AG04449 (cell line): ENCODE measurements around the gene NDST3.

ENCODE experiments used
- CTCF ChIA-PET: fragments of 350-600 bp; formaldehyde crosslinking; extraction: SDS; loops from one replicate; lab custom pipeline; 2021; ENCODE audit warnings: antibody characterized with exemption; lab: Yijun Ruan, JAX
- POLR2A ChIA-PET: fragments of 400-600, 350-600 bp; formaldehyde crosslinking; extraction: SDS; loops from one replicate; lab custom pipeline; 2020; ENCODE audit warnings: antibody characterized with exemption, inconsistent platforms; lab: Yijun Ruan, JAX
- DNase-seq: peaks from one replicate; pipeline ENCODE4 v3.0.0-alpha.2; 2010; ENCODE audit warnings: low read depth, low spot score
- H3K4me3 ChIP-seq: 2 replicates; pipeline ENCODE4 v1.5.1; 2011; ENCODE audit warnings: low read depth, mild to moderate bottlenecking, control low read depth, low read length
- CTCF ChIP-seq: IDR thresholded peaks from one replicate; pipeline ENCODE4 v1.5.1; 2011; ENCODE audit warnings: mild to moderate bottlenecking, moderate library complexity, low read length, control low read depth, inconsistent platforms; ENCODE audit not compliant: insufficient read depth; ENCODE audit errors: missing control alignments

The NDST3 gene

GRCh38 chr4:118279920-118280432, 245.7 kb downstream of the NDST3 start:
- TF ChIP-seq CTCF, result no peak
- ChIA-PET POLR2A (interaction anchor here (1.0 kb wide), 1 partner anchor 9 kb away, joined by 3 read pairs; no protein-coding TSS in a partner anchor), CTCF (interaction anchor here (0.9 to 2.2 kb wide), 4 partner anchors 73 to 144 kb away, joined by 3 to 18 read pairs (median 12); partner anchors contain the start of gene PRSS12)
- DNase-seq, result no peak
- H3K4me3 ChIP-seq, result peak overlapping the region; percentile 89

- ChIA-PET POLR2A (interaction anchor here (1.5 to 2.4 kb wide), 2 partner anchors 73 to 137 kb away, joined by 4 to 12 read pairs; partner anchors contain the start of gene PRSS12), CTCF (interaction anchor here (1.1 to 2.2 kb wide), 4 partner anchors 12 to 143 kb away, joined by 3 to 18 read pairs (median 6); partner anchors contain the start of gene PRSS12)
- peak; percentile 49 for TF ChIP-seq CTCF
- peak overlapping the region; percentile 89 for H3K4me3 ChIP-seq
- DNase-seq, result no peak
Measured at GRCh38 chr4:118280501-118281218, 246.4 kb downstream of the NDST3 start.

- ChIA-PET POLR2A (interaction anchor here (0.7 to 2.4 kb wide), 3 partner anchors 70 to 136 kb away, joined by 4 to 12 read pairs (median 5); partner anchors contain the start of gene PRSS12), CTCF (interaction anchor here (1.1 to 2.2 kb wide), 4 partner anchors 11 to 142 kb away, joined by 3 to 18 read pairs (median 6); partner anchors contain the start of gene PRSS12)
- DNase-seq, result no peak
- no peak for TF ChIP-seq CTCF
- H3K4me3 ChIP-seq, result no peak overlapping the region
Measured at GRCh38 chr4:118281611-118282442, 247.5 kb downstream of the NDST3 start.

- DNase-seq, result no peak
- H3K4me3 ChIP-seq, result no peak overlapping the region
- no peak for TF ChIP-seq CTCF
- ChIA-PET POLR2A (interaction anchor here (1.5 to 2.4 kb wide), 2 partner anchors 69 to 71 kb away, joined by 3 to 12 read pairs; partner anchors contain the start of gene PRSS12), CTCF (no interaction called here)
Measured at GRCh38 chr4:118282692-118283091, 248.4 kb downstream of the NDST3 start.

GRCh38 chr4:118284169-118284568, 249.9 kb downstream of the NDST3 start:
- ChIA-PET POLR2A (interaction anchor here (0.6 to 1.5 kb wide), 2 partner anchors 67 to 611 kb away, joined by 3 read pairs; no protein-coding TSS in a partner anchor), CTCF (interaction anchor here (3.2 kb wide), 1 partner anchor 69 kb away, joined by 17 read pairs; the partner anchor contains the start of gene PRSS12)
- no peak overlapping the region for H3K4me3 ChIP-seq
- no peak for TF ChIP-seq CTCF
- no peak for DNase-seq
